Measurements from ENCODE around the gene LRRC26.
A peak's percentile ranks its signal among the peaks of the same experiment; 100 is the strongest.

Gene LRRC26

DNA sequence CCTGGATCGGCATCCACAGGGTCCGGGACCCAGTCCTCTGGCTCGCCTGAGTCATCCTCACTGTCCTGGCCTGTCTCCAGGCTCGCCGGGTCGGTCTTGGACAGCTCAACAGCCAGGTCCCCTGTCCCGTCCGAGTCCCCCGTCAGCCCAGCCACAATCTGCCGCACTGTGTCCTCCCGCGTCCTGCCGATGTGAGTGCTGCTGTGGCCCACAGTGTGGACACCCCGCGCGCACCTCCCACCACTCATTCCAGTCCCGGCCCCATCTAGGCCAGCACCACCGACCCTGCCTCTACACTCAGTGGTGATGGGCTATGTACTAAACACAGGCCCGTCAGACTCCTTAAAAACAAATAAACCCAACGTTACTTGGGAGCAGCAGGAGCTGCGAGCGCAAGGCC, 11.8 kb upstream of the LRRC26 start:
- DNase-seq, result no peak

DNA sequence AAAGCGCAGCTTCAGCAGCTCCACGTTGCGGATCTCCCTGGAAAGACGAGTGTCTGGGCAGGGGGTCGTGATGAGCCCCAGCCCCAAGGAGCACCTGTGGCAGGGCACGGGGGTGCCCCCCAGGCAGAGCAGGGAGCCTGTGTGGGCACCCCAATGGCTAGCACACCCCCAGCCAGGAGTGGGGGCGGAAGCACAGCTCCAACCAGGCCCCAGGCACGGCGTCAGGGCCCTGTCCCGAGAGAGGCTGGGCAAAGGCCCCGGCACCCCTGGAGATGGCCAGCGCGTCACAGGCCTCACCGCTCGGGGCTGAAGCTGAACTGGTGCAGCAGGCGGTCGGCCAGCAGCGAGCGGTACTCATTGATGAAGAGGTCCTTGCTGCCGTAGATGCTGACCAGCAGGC, 10.6 kb upstream of the LRRC26 start:
- no peak for DNase-seq

DNA sequence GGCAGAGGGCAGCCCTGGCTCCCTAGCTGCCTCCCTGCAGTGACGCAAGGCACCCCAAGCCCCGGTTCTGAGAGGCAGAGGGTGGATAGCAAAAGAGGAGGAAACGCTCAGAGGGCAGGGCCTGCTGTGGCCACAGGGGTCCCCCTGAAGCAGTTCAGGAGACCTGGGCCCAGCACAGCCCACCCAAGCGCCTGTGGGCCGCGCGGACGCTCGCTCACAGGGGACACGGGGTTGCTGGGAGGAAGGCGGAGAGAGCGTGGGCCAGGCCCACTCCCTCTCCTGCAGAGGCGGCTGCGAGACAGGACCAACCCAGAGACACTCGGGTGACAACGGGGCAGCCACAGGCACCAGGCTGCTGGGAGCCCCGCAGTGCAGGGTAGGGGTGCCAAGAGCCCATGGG, 9.9 kb upstream of the LRRC26 start:
- DNase-seq, result no peak

DNA sequence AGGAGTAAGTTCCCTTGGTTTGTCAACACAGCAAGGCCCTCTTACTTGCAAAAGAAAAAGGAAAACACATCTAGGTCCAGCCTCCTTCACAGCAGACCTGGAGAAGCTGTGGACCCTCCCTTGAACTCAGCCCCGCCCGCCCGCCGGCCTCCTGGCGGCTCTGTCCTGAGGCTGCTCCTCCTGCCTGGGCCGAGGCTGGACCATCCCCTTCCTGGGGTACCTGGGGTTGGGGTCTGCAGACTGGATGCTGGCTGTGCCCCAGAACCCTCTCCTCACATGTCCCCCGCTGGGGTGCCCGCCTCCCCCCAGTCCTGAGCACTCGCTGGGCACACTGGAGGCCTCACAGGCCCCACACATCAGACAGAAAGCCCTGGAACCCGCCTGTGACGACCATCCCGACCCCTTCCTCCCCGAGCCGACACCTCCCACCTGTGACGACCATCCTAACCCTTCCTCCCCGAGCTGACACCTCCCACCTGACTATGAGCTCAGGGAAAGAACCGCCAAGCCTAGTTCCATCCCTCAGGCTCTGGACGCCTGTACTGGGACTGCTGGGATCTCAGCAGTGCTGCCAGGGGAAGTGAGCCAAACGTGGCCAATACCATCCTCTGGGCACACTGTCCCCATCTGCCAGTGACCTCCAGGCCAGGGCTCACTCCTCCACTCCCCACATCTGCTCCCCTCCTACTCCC, 9.2 kb upstream of the LRRC26 start:
- no peak for DNase-seq

DNA sequence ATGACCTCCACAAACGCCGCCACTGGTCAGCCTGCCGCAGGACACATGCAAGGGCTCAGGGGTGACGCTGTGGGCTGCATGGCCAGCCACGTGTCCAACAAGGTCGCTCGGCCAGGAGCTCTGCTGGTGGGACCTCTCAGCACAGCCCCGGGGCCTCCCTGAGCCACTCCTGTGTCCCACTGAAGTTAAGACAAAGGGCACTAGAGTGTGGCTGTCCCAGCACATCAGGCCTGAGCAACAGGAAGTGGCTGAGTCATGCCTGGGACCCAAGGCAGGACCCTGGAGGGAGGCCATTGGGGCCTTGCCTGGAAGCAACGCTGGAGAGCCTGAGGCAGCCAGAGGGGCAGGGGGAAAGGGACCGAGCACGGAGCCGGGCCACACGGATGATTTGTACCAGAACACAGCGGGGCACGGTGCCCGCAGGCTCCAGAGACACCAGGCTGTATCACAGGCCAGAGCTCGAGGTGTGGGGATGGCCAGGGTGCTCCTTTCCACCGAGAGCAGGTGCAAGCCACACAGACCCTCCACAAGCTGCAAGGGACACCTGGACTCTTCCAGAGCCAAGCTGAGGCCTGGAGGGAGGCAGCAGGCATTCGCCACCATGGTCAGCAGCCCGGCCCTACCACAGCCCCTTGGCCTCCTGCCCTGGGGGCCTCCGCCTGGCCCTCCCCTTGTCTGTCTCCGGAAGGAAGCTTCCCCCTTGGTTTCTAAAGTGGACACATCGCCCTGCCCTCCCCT, 8.5 kb upstream of the LRRC26 start:
- no peak for DNase-seq

DNA sequence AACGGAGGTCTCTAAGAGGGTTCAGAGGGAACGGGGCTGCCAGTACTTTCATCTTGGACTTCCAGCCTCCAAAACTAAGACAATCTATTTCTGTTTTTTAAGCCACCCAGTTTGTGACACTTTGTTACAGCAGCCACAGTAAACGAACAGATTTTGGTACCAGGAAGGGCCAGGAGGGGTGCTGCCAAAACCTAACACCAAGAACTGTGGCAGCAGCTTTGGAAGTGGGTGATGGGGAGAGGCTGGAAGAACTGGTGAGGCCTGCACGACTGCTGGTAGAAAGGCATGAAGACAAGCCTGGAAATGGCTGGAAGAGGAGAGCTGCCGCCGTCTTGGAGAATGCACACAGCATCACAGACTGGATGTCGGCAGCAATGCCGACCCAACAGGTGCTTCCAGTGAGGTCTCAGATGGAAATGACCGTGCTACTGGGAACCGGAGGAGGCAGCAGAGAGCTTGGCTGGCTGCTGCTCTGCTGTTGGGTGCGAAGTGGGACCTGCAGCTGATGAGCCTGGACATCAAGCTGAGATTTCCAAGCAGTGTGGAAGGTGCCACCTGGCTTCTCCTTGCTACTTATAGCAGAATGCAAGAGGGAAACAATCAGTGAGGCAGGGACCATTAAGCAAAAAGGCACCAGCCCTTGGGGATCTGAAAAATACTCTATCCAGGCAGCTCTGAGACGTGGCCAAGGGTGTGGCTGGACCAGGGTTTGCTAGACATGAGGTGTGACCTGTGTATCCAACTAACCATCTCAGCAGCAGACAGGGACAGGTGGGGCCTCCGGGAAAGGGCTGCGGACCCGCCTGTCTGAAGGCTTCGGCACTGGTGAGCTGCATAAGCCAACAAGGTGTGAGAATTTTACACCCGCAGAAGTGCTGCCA, 6.7 kb upstream of the LRRC26 start:
- peak; percentile 40 for DNase-seq

DNA sequence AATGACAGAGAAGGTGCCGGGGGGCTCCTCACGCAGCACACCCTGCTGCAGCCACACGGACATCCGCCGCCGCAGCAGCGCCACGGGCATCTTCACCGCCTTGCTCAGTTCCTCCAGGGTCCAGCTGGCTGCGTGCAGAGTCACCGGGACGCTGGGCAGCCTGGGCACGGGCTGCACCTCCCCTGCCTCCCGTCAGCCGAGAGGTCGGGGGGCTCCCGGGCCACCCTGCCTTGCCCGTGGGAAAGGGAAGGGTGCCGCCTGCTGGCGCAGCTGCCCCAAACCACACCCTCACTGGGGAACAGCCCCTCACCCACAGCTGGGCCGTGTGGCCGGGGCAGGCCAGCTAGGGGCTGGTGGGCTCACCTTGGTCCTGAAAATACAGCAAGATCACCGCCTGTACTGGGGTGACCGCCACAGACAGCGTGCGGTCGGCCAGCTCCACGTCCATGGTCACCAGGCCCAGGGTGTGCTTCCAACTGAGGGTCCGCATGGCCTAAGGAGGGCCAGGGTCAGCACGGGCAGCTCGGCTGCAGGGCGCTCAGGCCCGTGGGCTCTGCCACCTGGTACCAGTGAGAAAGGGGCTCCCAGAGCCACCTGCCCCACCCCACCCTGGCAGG, 5.6 kb upstream of the LRRC26 start:
- DNase-seq, result no peak

DNA sequence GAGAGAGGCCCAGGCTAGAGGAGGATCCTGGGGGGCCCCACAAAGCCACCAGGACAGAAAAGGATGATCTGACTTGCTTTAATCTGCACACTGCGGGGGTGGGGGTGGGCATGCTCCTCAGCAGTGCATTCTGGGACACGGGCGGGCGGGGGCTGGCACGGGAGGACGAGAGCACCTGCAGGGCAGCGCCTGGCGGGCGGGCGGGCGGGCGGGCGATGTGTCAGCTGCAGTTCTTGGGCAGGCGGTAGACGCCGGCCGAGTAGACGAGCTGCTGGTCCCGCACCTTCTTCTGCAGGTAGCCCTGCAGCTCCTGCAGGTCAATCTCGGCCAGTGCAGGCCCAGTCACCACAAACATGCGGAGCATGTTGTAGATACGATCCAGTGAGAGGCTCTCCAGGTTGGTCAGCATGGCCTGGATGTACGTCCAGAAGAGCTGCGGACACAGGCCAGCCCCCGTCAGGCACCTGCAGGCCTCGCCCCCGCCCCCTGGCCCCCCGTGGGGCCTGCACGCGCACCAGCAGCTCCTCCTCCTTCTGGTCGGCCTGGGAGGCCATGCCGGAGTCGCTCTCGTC, 5.0 kb upstream of the LRRC26 start:
- DNase-seq, result no peak

DNA sequence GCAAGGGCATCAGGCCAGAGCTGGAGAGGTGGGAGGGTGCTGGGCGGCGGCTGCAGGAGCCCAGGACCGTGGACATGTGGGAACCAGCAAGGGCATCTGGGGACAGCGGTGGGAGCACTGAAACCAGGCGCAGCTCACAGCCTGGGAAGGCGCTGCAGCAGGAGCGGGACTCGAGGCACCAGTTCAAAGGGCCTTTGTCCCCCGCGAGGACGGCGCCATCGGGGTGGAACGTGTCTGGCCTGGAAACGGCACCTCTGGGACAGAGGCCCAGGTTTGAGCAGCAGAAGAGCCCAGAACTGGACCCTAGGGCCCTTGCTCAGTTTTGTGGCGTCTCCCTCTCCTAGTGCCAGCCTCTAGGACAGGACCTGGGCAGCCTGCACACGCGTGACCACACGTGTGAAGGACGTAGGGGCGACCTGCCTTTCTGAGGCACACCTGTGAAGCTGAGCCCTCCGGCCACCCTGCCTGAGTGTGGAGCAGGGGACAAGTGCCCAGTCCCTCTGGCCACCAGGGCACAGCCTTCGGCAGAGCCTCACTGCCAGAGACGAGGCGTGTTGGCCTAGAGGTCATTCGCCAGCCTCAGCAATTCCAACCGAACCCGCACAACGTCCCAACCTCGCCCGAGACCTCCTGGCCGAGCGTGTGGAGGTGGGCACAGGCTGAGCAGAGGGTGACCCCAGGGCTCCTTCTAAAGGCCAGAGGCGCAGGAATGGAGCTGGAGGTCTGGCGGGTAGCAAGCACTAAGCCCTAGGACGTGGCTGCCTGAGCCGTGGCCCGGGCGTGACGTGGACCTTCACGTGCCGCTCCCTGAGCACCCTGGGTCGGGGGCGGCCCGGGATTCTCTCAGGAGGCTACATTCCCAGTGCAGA, 4.2 kb upstream of the LRRC26 start:
- DNase-seq, result no peak

DNA sequence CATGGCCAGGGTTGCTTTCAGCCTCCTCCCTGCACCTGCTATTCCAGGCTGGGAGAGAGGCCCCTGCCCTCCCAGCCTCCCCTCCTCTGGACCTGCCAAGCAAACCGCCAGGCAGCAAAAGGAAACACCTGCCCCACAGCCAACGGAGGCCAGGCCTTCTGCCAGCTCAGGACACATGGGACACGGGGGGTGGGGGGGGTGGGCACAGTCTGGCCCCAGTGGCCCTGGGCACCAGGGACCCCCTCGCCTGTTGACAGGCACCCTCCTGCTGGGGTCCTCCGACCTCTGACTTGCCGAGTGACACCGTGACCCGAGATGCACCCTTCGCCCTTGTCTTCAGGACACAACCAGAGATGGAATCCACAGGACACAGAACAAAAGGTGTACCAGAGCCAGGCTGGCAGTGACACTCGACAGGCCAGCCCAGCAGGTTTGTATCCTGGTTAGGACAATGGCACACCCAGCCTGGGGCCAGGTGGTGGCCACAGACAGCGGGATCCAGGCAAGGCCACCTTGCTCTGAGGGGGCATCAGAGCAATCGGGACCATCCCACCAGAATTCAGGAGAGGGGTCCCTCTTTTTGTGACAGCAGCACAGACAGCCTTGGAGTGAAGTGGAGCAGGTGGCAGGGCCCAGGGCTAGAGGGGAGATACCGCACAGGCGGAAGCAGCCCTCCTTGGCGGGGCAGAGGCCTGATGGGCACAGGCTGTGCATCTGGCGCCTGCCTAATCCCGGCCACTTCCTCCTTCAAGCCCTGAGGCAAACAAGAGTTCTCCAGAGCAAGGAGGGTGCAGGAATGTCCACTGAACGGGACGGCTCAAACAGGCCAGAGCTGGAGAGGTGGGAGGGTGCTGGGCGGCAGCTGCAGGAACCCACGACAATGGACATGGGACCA, 3.3 kb upstream of the LRRC26 start:
- no peak for DNase-seq

DNA sequence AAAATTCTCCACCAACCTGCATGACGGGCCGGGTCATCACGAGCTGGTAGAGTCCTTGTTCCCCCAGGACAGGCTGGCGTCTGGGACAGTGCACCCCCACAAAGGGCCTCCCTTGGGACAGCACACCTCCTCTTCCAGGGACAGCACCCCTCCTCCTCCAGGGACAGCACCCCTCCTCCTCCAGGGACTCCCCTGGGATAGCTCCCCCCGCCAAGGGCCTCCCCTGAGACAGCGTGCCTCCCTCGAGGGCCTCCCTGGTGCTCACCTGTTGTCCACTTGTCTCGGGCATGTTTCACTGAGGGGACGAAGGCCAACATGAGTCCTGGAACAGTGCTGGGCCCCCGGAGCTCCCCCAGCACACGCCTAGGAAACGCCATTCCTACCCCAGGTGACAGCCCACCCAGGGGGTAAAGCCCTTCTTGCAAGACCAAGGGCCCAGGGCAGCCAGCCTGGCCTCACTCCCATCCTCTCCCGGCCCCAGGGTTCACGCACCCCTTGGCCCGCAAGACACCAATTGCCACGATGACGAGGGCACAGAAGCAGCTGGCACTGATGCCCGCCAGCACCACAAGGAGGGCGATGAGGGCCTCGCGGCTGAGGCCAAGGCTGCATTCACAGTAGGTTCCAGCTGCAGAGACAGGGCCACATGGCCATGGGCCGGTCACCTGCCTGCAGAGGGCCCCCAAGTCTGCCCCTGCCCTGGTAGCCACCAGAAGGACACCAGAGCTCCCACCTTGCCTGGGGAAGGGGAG, 1.5 kb upstream of the LRRC26 start:
- no peak for DNase-seq

DNA sequence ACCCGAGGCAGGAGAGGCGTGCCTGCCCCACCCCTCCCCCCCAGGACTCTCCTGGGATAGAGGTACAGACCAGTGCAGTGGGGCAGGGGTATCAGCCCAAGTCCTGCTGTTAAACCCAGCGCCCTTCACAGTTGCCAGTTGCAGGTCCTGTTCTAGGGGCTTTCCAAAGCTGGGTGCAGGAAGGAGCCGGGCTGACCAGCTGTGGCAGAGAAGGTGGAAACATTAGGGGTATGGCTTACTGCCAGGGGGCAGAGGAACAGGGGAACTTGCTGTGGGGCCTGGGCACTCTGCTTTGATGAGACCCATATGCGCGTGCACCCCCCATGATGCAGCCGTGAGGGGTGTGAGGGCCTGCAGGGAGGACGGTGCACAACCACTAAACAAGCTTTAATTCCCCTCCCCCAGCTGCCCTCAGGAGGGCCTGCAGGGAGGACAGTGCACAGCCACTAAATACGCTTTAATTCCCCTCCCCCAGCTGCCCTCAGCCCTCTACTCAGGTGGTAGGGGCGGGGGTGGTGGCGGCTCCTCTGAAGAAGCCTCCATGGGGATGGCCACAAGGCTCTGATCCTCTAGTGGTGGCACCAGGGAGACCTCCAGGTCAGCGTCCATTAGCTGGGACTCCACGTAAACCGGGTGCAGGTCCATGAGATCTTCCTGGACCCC, 766 bp upstream of the LRRC26 start:
- DNase-seq, result no peak

DNA sequence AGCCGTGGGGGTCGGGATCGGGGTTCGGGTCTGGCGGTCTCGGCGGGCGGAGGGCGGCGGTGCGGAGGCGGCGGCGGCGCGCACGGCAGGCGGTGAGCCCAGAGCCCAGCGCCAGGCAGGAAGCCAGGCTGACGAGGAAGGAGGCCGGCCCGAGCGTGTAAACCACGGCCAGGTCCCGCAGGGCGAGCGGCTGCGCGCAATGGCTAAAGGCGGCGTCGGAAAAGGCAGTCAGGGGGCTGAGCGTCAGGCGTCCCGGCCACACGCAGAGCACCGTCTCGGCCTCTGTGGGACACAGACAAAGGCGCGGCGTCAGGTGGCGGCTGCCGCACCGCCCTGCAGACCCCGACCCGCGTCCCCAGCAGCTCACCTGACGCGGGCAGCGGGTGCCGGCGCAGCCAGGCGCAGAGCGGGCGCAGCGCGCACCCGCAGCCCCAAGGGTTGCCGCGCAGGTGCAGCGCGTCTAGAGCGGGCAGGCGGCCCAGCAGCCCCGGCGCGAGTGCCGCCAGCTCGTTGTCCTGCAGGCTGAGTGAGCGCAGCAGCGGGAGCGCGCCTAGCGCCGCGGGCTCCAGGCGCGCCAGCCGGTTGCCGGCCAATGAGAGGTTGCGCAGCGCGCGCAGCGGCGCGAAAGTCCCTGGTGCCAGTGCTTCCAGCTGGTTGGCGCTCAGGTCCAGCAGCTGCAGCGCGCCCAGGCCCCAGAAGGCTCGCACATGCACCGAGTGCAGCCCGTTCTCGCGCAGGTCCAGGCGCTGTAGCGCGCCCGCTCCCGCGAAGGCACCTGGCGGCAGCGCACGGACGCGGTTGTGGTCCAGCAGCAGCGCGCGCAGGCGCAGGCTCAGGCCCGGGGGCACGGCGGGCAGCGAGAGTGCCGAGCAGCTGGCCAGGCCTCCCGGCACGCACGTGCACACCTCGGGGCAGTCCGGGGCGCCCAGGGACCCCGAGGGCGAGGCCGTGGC, 671 bp downstream of the LRRC26 start:
- peak; percentile 63 for DNase-seq

DNA sequence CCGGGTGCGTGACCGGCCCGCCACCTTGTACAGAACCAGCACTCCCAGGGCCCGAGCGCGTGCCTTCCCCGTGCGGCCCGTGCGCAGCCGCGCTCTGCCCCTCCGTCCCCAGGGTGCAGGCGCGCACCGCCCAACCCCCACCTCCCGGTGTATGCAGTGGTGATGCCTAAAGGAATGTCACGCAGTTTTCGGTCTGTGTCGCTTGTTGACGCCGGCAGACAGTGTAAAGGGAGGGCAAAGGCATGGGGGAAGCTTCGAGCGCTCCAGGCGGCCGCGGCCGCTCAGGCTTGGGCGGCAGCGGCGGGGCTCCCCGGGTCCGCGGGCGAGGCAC, 1.3 kb downstream of the LRRC26 start:
- no peak for DNase-seq

DNA sequence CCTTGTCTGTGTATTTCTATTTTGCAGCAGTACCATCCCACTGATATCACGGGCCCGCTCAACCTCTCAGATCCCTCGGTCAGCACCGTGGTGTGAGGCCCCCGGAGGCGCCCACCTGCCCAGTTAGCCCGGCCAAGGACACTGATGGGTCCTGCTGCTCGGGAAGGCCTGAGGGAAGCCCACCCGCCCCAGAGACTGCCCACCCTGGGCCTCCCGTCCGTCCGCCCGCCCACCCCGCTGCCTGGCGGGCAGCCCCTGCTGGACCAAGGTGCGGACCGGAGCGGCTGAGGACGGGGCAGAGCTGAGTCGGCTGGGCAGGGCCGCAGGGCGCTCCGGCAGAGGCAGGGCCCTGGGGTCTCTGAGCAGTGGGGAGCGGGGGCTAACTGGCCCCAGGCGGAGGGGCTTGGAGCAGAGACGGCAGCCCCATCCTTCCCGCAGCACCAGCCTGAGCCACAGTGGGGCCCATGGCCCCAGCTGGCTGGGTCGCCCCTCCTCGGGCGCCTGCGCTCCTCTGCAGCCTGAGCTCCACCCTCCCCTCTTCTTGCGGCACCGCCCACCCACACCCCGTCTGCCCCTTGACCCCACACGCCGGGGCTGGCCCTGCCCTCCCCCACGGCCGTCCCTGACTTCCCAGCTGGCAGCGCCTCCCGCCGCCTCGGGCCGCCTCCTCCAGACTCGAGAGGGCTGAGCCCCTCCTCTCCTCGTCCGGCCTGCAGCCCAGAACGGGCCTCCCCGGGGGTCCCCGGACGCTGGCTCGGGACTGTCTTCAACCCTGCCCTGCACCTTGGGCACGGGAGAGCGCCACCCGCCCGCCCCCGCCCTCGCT, 1.9 kb downstream of the LRRC26 start:
- no peak for DNase-seq

DNA sequence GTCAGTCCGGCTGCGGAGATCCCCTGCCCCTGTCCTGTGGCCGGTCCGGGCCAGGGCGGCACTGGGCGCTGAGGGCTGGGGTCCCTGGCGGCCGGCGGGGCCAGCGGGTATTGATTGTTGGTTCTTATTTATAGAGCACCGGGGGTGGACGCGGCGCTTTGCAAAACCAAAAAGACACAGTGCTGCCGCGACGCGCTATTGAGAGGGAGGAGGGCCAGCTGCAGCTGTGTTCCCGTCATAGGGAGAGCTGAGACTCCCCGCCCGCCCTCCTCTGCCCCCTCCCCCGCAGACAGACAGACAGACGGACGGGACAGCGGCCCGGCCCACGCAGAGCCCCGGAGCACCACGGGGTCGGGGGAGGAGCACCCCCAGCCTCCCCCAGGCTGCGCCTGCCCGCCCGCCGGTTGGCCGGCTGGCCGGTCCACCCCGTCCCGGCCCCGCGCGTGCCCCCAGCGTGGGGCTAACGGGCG, 2.5 kb downstream of the LRRC26 start:
- no peak for DNase-seq
